ENCODE measurements around the gene TRHDE. TPM values are rescaled to one million over a fixed set of nuclear protein-coding genes. Genes with fewer than 3 reads are reported as not detected.

The TRHDE gene
- total RNA-seq, 1 experiment from 2014 or later = 5.5 TPM

DNA sequence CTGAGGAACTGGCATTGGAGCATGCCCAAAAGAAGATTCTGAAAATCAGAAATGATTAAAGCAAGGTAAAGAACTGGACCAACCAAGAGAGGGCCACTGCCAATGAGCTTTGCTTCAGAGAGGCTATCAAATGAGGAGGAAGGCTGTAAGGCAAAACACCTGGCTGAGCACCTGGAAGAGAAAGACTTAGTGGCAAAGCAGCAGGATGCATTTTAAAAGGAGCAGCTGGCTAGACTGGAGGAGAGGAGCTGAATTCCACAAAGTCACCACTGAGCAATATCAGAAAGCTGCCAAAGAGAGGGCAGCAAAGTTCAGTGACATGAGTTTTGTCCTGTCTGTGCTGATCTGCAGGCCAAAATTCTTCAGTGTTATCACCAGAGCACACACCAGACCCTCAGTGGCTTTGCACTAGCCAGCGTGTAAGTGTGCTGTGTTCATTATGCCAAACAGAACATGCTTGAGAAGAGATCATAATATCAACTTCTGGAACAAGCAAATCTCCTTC lies 338.7 kb downstream of the TRHDE start:
- H3K4me1 Mint-ChIP-seq = peaks cover 80% of the 10 kb centered on the region
- no peaks in the 10 kb centered on the region for H3K27me3 Mint-ChIP-seq (ENCODE audit: low read depth)
- ChIA-PET CTCF (interaction anchor here (1.0 to 1.8 kb wide), 2 partner anchors 40 to 264 kb away, joined by 3 to 6 read pairs; no protein-coding TSS in a partner anchor), POLR2A (no interaction called here)
- peaks cover 21% of the 10 kb centered on the region for H3K36me3 Mint-ChIP-seq
- no peak for TF ChIP-seq ZMAT4 (CRISPR knock-in tag; IDR thresholded peaks at IDR 0.05)
- no peak for TF ChIP-seq JUN (CRISPR knock-in tag; IDR thresholded peaks at IDR 0.05)
- TF ChIP-seq FOXK1 (CRISPR knock-in tag; IDR thresholded peaks at IDR 0.05) = no peak
- no peak for TF ChIP-seq SOX15 (CRISPR knock-in tag; IDR thresholded peaks at IDR 0.05)
- no peak for TF ChIP-seq ATF6 (CRISPR knock-in tag; IDR thresholded peaks at IDR 0.05)
- TF ChIP-seq, protein P1, sequence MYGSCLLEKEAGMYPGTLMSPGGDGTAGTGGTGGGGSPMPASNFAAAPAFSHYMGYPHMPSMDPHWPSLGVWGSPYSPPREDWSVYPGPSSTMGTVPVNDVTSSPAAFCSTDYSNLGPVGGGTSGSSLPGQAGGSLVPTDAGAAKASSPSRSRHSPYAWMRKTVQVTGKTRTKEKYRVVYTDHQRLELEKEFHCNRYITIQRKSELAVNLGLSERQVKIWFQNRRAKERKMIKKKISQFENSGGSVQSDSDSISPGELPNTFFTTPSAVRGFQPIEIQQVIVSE (CRISPR knock-in tag; IDR thresholded peaks at IDR 0.05; ENCODE audit: borderline replicate concordance) = no peak
- peak overlapping the region; percentile 98 for H3K27ac Mint-ChIP-seq
- ATAC-seq = peak; percentile 28
- peak overlapping the region; percentile 50 for H3K4me3 Mint-ChIP-seq
- peak; percentile 13 for DNase-seq (ENCODE audit: low spot score)
- peaks cover 23% of the 10 kb centered on the region for H3K9me3 Mint-ChIP-seq

GRCh38 chr12:72612171-72612570 lies 340.0 kb downstream of the TRHDE start:
- Mint-ChIP-seq H3K4me1 (peaks cover 81% of the 10 kb centered on the region), H3K4me3 (peak overlapping the region; percentile 42), H3K9me3 (peaks cover 14% of the 10 kb centered on the region), H3K27ac (peak overlapping the region; percentile 98), H3K27me3 (ENCODE audit: low read depth) (no peaks in the 10 kb centered on the region), H3K36me3 (peaks cover 12% of the 10 kb centered on the region)
- DNase-seq (ENCODE audit: low spot score) (peak; percentile 24), ATAC-seq (peak; percentile 90)
- ChIA-PET CTCF (no interaction called here), POLR2A (no interaction called here)
- peak; percentile 96; the same call in 1 of the 2 replicates for TF ChIP-seq TEAD1 (CRISPR knock-in tag; IDR thresholded peaks at IDR 0.05)
- TF ChIP-seq USF1 (CRISPR knock-in tag; IDR thresholded peaks at IDR 0.05) = peak; percentile 77
- 0 out of 2 replicates have a peak, but pooled peaks have one; percentile 41 for TF ChIP-seq MAX (CRISPR knock-in tag; IDR thresholded peaks at IDR 0.05)
- 0 out of 2 replicates have a peak, but pooled peaks have one; percentile 37 for TF ChIP-seq FOXK1 (CRISPR knock-in tag; IDR thresholded peaks at IDR 0.05)
- TF ChIP-seq NFE2L1 (CRISPR knock-in tag; IDR thresholded peaks at IDR 0.05) = peak; percentile 56; the same call in 1 of the 2 replicates
- TF ChIP-seq MLX (CRISPR knock-in tag; IDR thresholded peaks at IDR 0.05) = no peak
- TF ChIP-seq GABPB1 (CRISPR knock-in tag; IDR thresholded peaks at IDR 0.05) = no peak
- peak; percentile 87 for TF ChIP-seq USF2 (CRISPR knock-in tag; IDR thresholded peaks at IDR 0.05)
- TF ChIP-seq, protein P2, sequence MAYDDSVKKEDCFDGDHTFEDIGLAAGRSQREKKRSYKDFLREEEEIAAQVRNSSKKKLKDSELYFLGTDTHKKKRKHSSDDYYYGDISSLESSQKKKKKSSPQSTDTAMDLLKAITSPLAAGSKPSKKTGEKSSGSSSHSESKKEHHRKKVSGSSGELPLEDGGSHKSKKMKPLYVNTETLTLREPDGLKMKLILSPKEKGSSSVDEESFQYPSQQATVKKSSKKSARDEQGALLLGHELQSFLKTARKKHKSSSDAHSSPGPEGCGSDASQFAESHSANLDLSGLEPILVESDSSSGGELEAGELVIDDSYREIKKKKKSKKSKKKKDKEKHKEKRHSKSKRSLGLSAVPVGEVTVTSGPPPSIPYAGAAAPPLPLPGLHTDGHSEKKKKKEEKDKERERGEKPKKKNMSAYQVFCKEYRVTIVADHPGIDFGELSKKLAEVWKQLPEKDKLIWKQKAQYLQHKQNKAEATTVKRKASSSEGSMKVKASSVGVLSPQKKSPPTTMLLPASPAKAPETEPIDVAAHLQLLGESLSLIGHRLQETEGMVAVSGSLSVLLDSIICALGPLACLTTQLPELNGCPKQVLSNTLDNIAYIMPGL (CRISPR knock-in tag; IDR thresholded peaks at IDR 0.05) = no peak
- TF ChIP-seq, protein P3, sequence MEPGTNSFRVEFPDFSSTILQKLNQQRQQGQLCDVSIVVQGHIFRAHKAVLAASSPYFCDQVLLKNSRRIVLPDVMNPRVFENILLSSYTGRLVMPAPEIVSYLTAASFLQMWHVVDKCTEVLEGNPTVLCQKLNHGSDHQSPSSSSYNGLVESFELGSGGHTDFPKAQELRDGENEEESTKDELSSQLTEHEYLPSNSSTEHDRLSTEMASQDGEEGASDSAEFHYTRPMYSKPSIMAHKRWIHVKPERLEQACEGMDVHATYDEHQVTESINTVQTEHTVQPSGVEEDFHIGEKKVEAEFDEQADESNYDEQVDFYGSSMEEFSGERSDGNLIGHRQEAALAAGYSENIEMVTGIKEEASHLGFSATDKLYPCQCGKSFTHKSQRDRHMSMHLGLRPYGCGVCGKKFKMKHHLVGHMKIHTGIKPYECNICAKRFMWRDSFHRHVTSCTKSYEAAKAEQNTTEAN (CRISPR knock-in tag; IDR thresholded peaks at IDR 0.05) = no peak
- no peak for TF ChIP-seq FOXJ3 (CRISPR knock-in tag; IDR thresholded peaks at IDR 0.05; ENCODE audit: borderline replicate concordance)
- TF ChIP-seq ZNF138 (CRISPR knock-in tag; conservative IDR thresholded peaks at IDR 0.05) = no peak
- no peak for TF ChIP-seq ZNF232 (CRISPR knock-in tag; IDR thresholded peaks at IDR 0.05)
- no peak for TF ChIP-seq HMGA2 (CRISPR knock-in tag; IDR thresholded peaks at IDR 0.05)
- TF ChIP-seq TEAD4 (CRISPR knock-in tag; IDR thresholded peaks at IDR 0.05) = 0 out of 2 replicates have a peak, but pooled peaks have one; percentile 14
- TF ChIP-seq, protein P4, sequence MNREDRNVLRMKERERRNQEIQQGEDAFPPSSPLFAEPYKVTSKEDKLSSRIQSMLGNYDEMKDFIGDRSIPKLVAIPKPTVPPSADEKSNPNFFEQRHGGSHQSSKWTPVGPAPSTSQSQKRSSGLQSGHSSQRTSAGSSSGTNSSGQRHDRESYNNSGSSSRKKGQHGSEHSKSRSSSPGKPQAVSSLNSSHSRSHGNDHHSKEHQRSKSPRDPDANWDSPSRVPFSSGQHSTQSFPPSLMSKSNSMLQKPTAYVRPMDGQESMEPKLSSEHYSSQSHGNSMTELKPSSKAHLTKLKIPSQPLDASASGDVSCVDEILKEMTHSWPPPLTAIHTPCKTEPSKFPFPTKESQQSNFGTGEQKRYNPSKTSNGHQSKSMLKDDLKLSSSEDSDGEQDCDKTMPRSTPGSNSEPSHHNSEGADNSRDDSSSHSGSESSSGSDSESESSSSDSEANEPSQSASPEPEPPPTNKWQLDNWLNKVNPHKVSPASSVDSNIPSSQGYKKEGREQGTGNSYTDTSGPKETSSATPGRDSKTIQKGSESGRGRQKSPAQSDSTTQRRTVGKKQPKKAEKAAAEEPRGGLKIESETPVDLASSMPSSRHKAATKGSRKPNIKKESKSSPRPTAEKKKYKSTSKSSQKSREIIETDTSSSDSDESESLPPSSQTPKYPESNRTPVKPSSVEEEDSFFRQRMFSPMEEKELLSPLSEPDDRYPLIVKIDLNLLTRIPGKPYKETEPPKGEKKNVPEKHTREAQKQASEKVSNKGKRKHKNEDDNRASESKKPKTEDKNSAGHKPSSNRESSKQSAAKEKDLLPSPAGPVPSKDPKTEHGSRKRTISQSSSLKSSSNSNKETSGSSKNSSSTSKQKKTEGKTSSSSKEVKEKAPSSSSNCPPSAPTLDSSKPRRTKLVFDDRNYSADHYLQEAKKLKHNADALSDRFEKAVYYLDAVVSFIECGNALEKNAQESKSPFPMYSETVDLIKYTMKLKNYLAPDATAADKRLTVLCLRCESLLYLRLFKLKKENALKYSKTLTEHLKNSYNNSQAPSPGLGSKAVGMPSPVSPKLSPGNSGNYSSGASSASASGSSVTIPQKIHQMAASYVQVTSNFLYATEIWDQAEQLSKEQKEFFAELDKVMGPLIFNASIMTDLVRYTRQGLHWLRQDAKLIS (CRISPR knock-in tag; IDR thresholded peaks at IDR 0.05; ENCODE audit: borderline replicate concordance) = 0 out of 2 replicates have a peak, but pooled peaks have one; percentile 28
